Medulla oblongata (tissue), 1 donor: ENCODE data around the gene EML1.

ENCODE experiments used
- DNase-seq: peaks from one replicate; pipeline ENCODE4 v3.0.0-alpha.2; 2015; ENCODE audit errors: extremely low spot score

The EML1 gene

GRCh38 chr14:99902925-99903324 is 109.7 kb downstream of the EML1 start:
- no peak for DNase-seq

- no peak for DNase-seq
Observed at GRCh38 chr14:99904506-99904905, 111.3 kb downstream of the EML1 start.

- no peak for DNase-seq
Observed at GRCh38 chr14:99905121-99905520, 111.9 kb downstream of the EML1 start.

- no peak for DNase-seq
Observed at GRCh38 chr14:99907761-99908652, 114.8 kb downstream of the EML1 start.

GRCh38 chr14:99908653-99909250 is 115.5 kb downstream of the EML1 start:
- DNase-seq = peak; percentile 37

GRCh38 chr14:99909513-99910064 is 116.4 kb downstream of the EML1 start:
- DNase-seq = no peak

GRCh38 chr14:99910337-99911309 is 117.4 kb downstream of the EML1 start:
- DNase-seq = no peak

GRCh38 chr14:99915305-99916090 is 122.3 kb downstream of the EML1 start:
- no peak for DNase-seq

GRCh38 chr14:99916091-99916383 is 122.8 kb downstream of the EML1 start:
- no peak for DNase-seq

GRCh38 chr14:99918781-99919180 is 125.6 kb downstream of the EML1 start:
- DNase-seq = no peak

- DNase-seq = no peak
Observed at GRCh38 chr14:99921425-99921824, 128.2 kb downstream of the EML1 start.

- DNase-seq = no peak
Observed at GRCh38 chr14:99924379-99924778, 131.2 kb downstream of the EML1 start.

- DNase-seq = no peak
Observed at GRCh38 chr14:99925471-99925870, 132.3 kb downstream of the EML1 start.

- DNase-seq = no peak
Observed at GRCh38 chr14:99928963-99929362, 135.8 kb downstream of the EML1 start.

- no peak for DNase-seq
Observed at GRCh38 chr14:99929601-99930000, 136.4 kb downstream of the EML1 start.

- no peak for DNase-seq
Observed at GRCh38 chr14:99930420-99931274, 137.4 kb downstream of the EML1 start.

GRCh38 chr14:99931308-99931707 is 138.1 kb downstream of the EML1 start:
- no peak for DNase-seq

GRCh38 chr14:99936056-99936455 is 142.8 kb downstream of the EML1 start:
- no peak for DNase-seq

GRCh38 chr14:99936738-99937474 is 143.7 kb downstream of the EML1 start:
- no peak for DNase-seq
